Endothelial cell (in vitro differentiated cells): ENCODE results near the gene TEK. TPM values are rescaled to one million over a fixed set of nuclear protein-coding genes. Genes with fewer than 3 reads are reported as not detected.
A peak's percentile ranks its signal among the peaks of the same experiment; 100 is the strongest.

Experiments
- DNase-seq: peaks from one replicate; pipeline ENCODE4 v3.0.0; 2021; ENCODE audit warnings: low spot score
- H3K27ac Mint-ChIP-seq: one replicate; pipeline ENCODE4 v1.8.0; 2021; ENCODE audit warnings: mixed read lengths, inconsistent platforms; ENCODE audit not compliant: unreplicated experiment
- H3K27me3 Mint-ChIP-seq: one replicate; pipeline ENCODE4 v1.8.0; 2021; ENCODE audit warnings: mild to moderate bottlenecking, moderate library complexity, mixed read lengths, inconsistent platforms; ENCODE audit not compliant: unreplicated experiment
- H3K36me3 Mint-ChIP-seq: one replicate; pipeline ENCODE4 v1.8.0; 2021; ENCODE audit warnings: mild to moderate bottlenecking, low read depth, mixed read lengths, inconsistent platforms; ENCODE audit not compliant: unreplicated experiment
- H3K4me1 Mint-ChIP-seq: one replicate; pipeline ENCODE4 v1.8.0; 2021; ENCODE audit warnings: mild to moderate bottlenecking, mixed read lengths, inconsistent platforms; ENCODE audit not compliant: unreplicated experiment
- H3K4me3 Mint-ChIP-seq: one replicate; pipeline ENCODE4 v1.8.0; 2021; ENCODE audit warnings: mild to moderate bottlenecking, mixed read lengths, inconsistent platforms; ENCODE audit not compliant: unreplicated experiment
- H3K9me3 Mint-ChIP-seq: one replicate; pipeline ENCODE4 v1.8.0; 2021; ENCODE audit warnings: mixed read lengths, inconsistent platforms; ENCODE audit not compliant: unreplicated experiment
- CTCF ChIP-seq: fragments of 200-600 bp; sonication (generic); IDR thresholded peaks from one replicate; pipeline ENCODE4 v1.5.0; 2021; ENCODE audit warnings: antibody characterized with exemption; ENCODE audit not compliant: unreplicated experiment
- total RNA-seq: library from RNA; stranded (reverse); fragmentation: NEBNext Ultra II Directional; extraction: Animal tissue kit (Norgen Biotek cat#: 25700); gene quantifications from one replicate; pipeline ENCODE4 v1.2.1, GENCODE V29; 2021; ENCODE audit not compliant: unreplicated experiment

The TEK gene
- total RNA-seq, 1 donor from 2014 or later: 448 TPM

- Mint-ChIP-seq H3K27me3 (no peaks in the 10 kb centered on the region), H3K9me3 (no peaks in the 10 kb centered on the region), H3K4me3 (no peak overlapping the region), H3K4me1 (peaks cover 36% of the 10 kb centered on the region), H3K36me3 (peaks cover 73% of the 10 kb centered on the region), H3K27ac (no peak overlapping the region)
- DNase-seq: no peak
- no peak for TF ChIP-seq CTCF
Observed at GRCh38 chr9:27179245-27179865, 70.3 kb downstream of the TEK start.

DNA sequence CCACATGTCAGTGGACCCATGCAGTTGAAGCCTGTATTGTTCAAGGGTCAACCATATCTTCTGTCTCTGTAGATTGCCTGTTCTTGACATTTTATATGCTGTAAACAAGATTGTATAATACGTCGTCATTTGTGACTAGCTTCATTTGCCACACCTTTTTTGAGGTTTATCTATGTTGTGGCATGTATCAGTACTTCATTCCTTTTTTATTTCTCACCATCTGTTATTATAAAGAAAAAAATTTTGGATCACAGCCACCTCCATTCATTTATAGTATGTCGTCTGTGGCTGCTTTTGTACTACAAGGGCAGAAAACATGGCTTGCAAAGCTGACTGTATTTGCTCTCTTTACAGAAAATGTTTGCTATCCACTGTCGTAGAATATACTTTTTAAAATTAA is 72.4 kb downstream of the TEK start:
- no peak overlapping the region for H3K27ac Mint-ChIP-seq
- H3K4me1 Mint-ChIP-seq: peaks cover 32% of the 10 kb centered on the region
- H3K27me3 Mint-ChIP-seq: no peaks in the 10 kb centered on the region
- DNase-seq: no peak
- TF ChIP-seq CTCF: no peak
- H3K36me3 Mint-ChIP-seq: peaks cover 77% of the 10 kb centered on the region
- H3K4me3 Mint-ChIP-seq: no peak overlapping the region
- no peaks in the 10 kb centered on the region for H3K9me3 Mint-ChIP-seq

- Mint-ChIP-seq H3K27me3 (no peaks in the 10 kb centered on the region), H3K9me3 (no peaks in the 10 kb centered on the region), H3K4me3 (no peak overlapping the region), H3K36me3 (peaks cover 72% of the 10 kb centered on the region), H3K27ac (peak overlapping the region; percentile 58), H3K4me1 (peaks cover 29% of the 10 kb centered on the region)
- TF ChIP-seq CTCF: no peak
- DNase-seq: no peak
Observed at GRCh38 chr9:27182421-27182820, 73.4 kb downstream of the TEK start.

GRCh38 chr9:27183131-27183530 is 74.1 kb downstream of the TEK start:
- H3K9me3 Mint-ChIP-seq: no peaks in the 10 kb centered on the region
- peaks cover 29% of the 10 kb centered on the region for H3K4me1 Mint-ChIP-seq
- DNase-seq: no peak
- peak overlapping the region; percentile 53 for H3K4me3 Mint-ChIP-seq
- H3K27ac Mint-ChIP-seq: no peak overlapping the region
- no peak for TF ChIP-seq CTCF
- peaks cover 70% of the 10 kb centered on the region for H3K36me3 Mint-ChIP-seq
- no peaks in the 10 kb centered on the region for H3K27me3 Mint-ChIP-seq

DNA sequence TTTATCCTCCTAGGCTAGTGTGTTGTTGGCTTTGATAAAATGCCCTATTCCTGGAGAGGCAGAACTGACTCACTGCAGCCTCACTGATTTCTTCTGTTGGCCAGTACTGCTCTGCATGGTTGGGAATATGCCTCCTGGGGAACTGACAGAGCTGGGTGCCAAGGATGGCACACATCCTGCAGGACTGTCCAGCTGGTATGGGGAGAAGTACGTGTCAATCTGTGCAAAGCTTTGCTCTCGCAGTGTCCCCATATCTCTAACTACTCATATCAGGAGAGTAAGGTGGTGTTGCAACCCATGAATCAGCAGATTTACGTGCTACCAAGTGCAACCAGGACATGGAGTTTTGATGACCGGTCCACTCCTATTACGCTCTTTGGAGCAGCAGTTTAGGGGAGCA is 74.7 kb downstream of the TEK start:
- H3K27me3 Mint-ChIP-seq: no peaks in the 10 kb centered on the region
- peaks cover 73% of the 10 kb centered on the region for H3K36me3 Mint-ChIP-seq
- no peak overlapping the region for H3K27ac Mint-ChIP-seq
- peaks cover 32% of the 10 kb centered on the region for H3K4me1 Mint-ChIP-seq
- no peak overlapping the region for H3K4me3 Mint-ChIP-seq
- no peak for TF ChIP-seq CTCF
- H3K9me3 Mint-ChIP-seq: no peaks in the 10 kb centered on the region
- DNase-seq: no peak
